ENCODE measurements around the gene EDIL3.

GRCh38 chr5:84257061-84257460 is 127.6 kb downstream of the EDIL3 start:
- no peak for TF ChIP-seq CTCF (IDR thresholded peaks at IDR 0.05)
- no peak for TF ChIP-seq POLR2A (IDR thresholded peaks at IDR 0.05)
